ENCODE results near the gene PDE4D. TPM values are rescaled to one million over a fixed set of nuclear protein-coding genes. Genes with fewer than 3 reads are reported as not detected.

PDE4D gene
- total RNA-seq, 1 experiment from 2014 or later, result 2.1 TPM

GRCh38 chr5:59569608-59570334, 323.8 kb downstream of the PDE4D start:
- Mint-ChIP-seq H3K9me3 (peaks cover 3 to 13% of the 10 kb centered on the region in 2 experiments; a peak in 4 of 5 replicates), H3K4me1 (peaks cover 29 to 30% of the 10 kb centered on the region in 2 experiments), H3K27ac (peak overlapping the region; percentile 10 to 92 (median 88)), H3K27me3 (ENCODE audit: low read depth) (no peaks in the 10 kb centered on the region), H3K36me3 (ENCODE audit: insufficient read depth in 1 of 3, low read depth in 3 of 3) (peaks cover 3 to 18% (median 12%) of the 10 kb centered on the region in 3 experiments; a peak in 6 of 7 replicates), H3K4me3 (no peak overlapping the region)
- no peak for DNase-seq
- WGBS (ENCODE audit: extremely low coverage, insufficient read length, low lambda C conversion rate), result no CpG with 5 or more reads among the region's 3 CpGs
- H3K18ac ChIP-seq (ENCODE audit: insufficient read length, low read depth, low read length), result no peak overlapping the region
- no peak overlapping the region for H3K9ac ChIP-seq (ENCODE audit: extremely low read depth, insufficient read length, low read length)
- no peak overlapping the region for H2BK120ac ChIP-seq (ENCODE audit: low read depth, low read length, poor library complexity, severe bottlenecking)
- H2BK12ac ChIP-seq (ENCODE audit: insufficient read length, low read depth, low read length), result no peak overlapping the region
- no peak overlapping the region for H4K5ac ChIP-seq (ENCODE audit: insufficient read length, low read depth, low read length)
- no peak overlapping the region for H2BK15ac ChIP-seq (ENCODE audit: low read depth, low read length)
- H3K27ac ChIP-seq (ENCODE audit: insufficient read length, low read depth, low read length), result peak overlapping the region; percentile 20
- peak; percentile 29; the same call in 1 of the 3 replicates for TF ChIP-seq CTCF (conservative IDR thresholded peaks at IDR 0.05)
- no peak overlapping the region for H3K4ac ChIP-seq (ENCODE audit: low read depth, low read length)
- H3K14ac ChIP-seq (ENCODE audit: insufficient read depth, low read length), result no peak overlapping the region
- H3K4me1 ChIP-seq (ENCODE audit: insufficient read depth, low read length), result peaks cover 4% of the 10 kb centered on the region; the same call in 1 of the 2 replicates
- no peak overlapping the region for H3T11ph ChIP-seq (ENCODE audit: low read length)
- H3K27me3 ChIP-seq (ENCODE audit: insufficient read depth, low read length), result no peaks in the 10 kb centered on the region
- H3K23me2 ChIP-seq (ENCODE audit: insufficient read length, low read depth, low read length, poor library complexity, severe bottlenecking), result no peaks in the 10 kb centered on the region
- H3K9me3 ChIP-seq (ENCODE audit: control insufficient read depth, low read depth, low read length), result no peaks in the 10 kb centered on the region
- H3K79me1 ChIP-seq (ENCODE audit: insufficient read depth, low read depth, low read length, poor library complexity, severe bottlenecking), result no peaks in the 10 kb centered on the region
- no peak overlapping the region for H2AK5ac ChIP-seq (ENCODE audit: insufficient read length, low read length)
- no peak overlapping the region for H4K91ac ChIP-seq (ENCODE audit: insufficient read length, low read depth, low read length)
- no peaks in the 10 kb centered on the region for H3K79me2 ChIP-seq (ENCODE audit: insufficient read depth, low read length)
- no peak overlapping the region for H2BK5ac ChIP-seq (ENCODE audit: insufficient read length, low read length)
- no peak overlapping the region for H4K8ac ChIP-seq (replicated peaks; ENCODE audit: insufficient read length, low read depth, low read length)
- no peak overlapping the region for H2AFZ ChIP-seq (ENCODE audit: low read length)
- no peaks in the 10 kb centered on the region for H4K20me1 ChIP-seq (ENCODE audit: control insufficient read depth, insufficient read depth, insufficient read length)
- H3K56ac ChIP-seq (ENCODE audit: insufficient read length, low read depth, low read length), result no peak overlapping the region
- no peak overlapping the region for H3K23ac ChIP-seq (ENCODE audit: insufficient read length, low read depth, low read length)
- no peak overlapping the region for H3K4me2 ChIP-seq (ENCODE audit: insufficient read depth, insufficient read length, low read length)
- H2BK20ac ChIP-seq (ENCODE audit: low read depth, low read length, poor library complexity, severe bottlenecking), result no peak overlapping the region
